ENCODE measurements around the gene CISH. TPM values are rescaled to one million over a fixed set of nuclear protein-coding genes. Genes with fewer than 3 reads are reported as not detected.

The CISH gene
- total RNA-seq, 2 donors from 2014 or later, result 4.1 to 13.3 TPM

DNA sequence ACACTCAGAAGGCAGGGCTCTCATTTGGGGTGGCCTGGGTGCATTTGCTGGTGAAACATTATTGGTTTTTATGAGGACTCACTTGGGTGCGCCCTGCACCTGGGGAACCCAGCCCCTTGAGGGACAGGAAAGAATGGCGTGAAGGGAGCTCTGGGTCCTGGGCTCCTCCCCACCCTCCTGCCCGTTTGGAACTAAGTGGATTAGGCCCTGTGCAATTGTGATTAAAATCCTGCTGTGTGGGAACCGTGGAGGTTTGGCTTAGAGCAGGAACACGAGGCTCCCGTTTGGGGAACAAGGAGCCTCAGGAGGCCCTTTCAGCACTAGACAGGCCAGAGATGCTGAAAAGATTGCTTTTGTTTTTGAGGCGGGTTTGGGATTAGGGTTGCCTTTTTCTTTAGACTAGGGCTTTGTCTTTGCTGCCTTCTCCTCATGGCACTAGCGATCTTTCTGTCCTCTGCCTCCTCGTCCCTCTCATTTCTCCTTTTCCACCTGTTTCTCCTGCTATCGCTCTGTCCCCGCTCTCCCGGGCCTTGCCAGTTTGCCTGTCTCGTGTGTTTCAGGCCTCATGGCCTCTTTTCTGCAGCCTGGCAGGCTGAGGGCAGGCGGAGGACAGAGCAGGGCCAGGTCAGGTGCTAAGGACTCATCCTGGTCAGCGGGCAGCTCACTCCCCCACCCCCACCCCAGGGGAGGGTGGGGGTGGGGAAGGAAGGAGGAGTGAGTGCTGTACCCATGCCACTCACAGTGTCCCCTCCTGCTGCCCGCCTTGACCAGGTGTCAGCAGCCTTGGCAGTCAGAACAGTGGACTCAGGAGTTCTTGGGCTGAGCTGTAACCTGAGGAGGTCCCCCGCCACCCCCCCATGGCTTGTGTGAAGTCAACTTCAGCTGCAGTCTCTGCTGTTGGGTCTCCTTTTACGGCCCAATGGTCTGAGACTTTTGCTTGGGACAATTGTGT is 13.9 kb upstream of the CISH start:
- no peaks in the 10 kb centered on the region for H3K27me3 ChIP-seq (replicated peaks; ENCODE audit: insufficient read depth)
- TF ChIP-seq, protein P1, sequence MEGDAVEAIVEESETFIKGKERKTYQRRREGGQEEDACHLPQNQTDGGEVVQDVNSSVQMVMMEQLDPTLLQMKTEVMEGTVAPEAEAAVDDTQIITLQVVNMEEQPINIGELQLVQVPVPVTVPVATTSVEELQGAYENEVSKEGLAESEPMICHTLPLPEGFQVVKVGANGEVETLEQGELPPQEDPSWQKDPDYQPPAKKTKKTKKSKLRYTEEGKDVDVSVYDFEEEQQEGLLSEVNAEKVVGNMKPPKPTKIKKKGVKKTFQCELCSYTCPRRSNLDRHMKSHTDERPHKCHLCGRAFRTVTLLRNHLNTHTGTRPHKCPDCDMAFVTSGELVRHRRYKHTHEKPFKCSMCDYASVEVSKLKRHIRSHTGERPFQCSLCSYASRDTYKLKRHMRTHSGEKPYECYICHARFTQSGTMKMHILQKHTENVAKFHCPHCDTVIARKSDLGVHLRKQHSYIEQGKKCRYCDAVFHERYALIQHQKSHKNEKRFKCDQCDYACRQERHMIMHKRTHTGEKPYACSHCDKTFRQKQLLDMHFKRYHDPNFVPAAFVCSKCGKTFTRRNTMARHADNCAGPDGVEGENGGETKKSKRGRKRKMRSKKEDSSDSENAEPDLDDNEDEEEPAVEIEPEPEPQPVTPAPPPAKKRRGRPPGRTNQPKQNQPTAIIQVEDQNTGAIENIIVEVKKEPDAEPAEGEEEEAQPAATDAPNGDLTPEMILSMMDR (IDR thresholded peaks at IDR 0.05), result no peak
- ATAC-seq (ENCODE audit: insufficient number of reproducible peaks, low FRiP score, low read depth), result no peak
- H3K4me1 ChIP-seq (ENCODE audit: control insufficient read depth in 1 of 2, low read depth in 2 of 2), result peaks cover 0 to 15% of the 10 kb centered on the region in 2 donors
- no peaks in the 10 kb centered on the region for H3K36me3 ChIP-seq
- no peak for DNase-seq (ENCODE audit: low spot score)
- no peak overlapping the region for H3K4me3 ChIP-seq
- H3K9me3 ChIP-seq, result no peaks in the 10 kb centered on the region
- H3K27ac ChIP-seq, result no peak overlapping the region

DNA sequence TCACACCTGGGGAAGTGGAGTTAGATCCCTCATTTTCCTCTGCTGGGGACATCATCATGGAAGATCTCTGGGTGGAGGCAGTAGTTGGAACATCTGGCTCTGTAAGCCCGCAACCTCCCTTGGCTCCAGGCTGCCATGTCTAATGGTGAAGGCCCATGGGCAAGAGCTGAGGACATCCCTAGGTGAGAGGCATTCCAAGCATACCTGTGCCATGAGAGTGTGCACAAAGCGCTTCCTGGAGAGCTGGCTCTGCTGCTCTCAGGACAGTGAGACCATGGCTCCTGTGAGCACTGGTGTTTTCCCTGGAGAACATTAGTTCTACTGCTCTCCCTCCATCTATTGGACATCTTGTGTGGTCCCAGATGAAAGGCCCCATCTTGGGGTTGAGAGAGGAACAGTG is 13.1 kb upstream of the CISH start:
- TF ChIP-seq, protein P1 (IDR thresholded peaks at IDR 0.05), result no peak
- no peak overlapping the region for H3K4me3 ChIP-seq
- peaks cover 0 to 23% of the 10 kb centered on the region in 2 donors for H3K4me1 ChIP-seq (ENCODE audit: control insufficient read depth in 1 of 2, low read depth in 2 of 2)
- ATAC-seq (ENCODE audit: insufficient number of reproducible peaks, low FRiP score, low read depth) (no peak), DNase-seq (ENCODE audit: low spot score) (no peak)
- H3K36me3 ChIP-seq, result no peaks in the 10 kb centered on the region
- no peak overlapping the region for H3K27ac ChIP-seq
- no peaks in the 10 kb centered on the region for H3K9me3 ChIP-seq
- H3K27me3 ChIP-seq (replicated peaks; ENCODE audit: insufficient read depth), result no peaks in the 10 kb centered on the region

DNA sequence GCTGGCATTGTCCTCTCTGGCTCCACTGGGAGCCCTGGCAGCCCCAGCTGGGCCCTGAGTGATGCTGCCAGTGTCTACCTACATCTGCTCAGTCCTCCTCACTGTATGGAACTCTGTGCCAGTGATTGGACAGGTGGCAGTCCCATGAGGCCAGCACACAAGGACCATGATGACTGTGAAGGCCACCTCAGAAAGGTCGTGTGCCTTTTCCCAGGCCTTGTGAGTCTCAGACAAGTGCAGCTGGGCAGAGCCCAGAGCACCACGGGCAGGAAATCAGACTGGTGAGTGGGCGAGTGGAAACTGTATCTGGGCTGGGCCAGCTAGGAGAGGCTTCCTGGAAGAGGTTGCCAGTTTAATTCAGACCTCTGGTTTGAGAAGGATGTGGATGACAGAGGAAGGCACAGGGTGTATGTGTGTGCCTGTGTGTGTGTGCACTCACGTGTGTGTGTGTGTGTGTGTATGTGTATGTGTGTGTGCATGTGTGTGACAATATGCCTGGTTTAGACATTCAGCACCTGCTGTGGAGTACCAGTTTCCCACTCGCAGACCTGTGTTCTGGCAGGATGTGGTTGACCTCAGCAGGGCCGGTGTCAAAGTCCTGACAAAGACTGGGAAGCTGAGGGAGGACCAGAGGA is 12.4 kb upstream of the CISH start:
- ATAC-seq (ENCODE audit: insufficient number of reproducible peaks, low FRiP score, low read depth) (no peak), DNase-seq (ENCODE audit: low spot score) (no peak)
- Histone ChIP-seq H3K27ac (no peak overlapping the region), H3K27me3 (replicated peaks; ENCODE audit: insufficient read depth) (no peaks in the 10 kb centered on the region), H3K9me3 (no peaks in the 10 kb centered on the region), H3K36me3 (no peaks in the 10 kb centered on the region), H3K4me3 (no peak overlapping the region), H3K4me1 (ENCODE audit: control insufficient read depth in 1 of 2, low read depth in 2 of 2) (peaks cover 0 to 30% of the 10 kb centered on the region in 2 donors)
- TF ChIP-seq, protein P1 (IDR thresholded peaks at IDR 0.05), result no peak

DNA sequence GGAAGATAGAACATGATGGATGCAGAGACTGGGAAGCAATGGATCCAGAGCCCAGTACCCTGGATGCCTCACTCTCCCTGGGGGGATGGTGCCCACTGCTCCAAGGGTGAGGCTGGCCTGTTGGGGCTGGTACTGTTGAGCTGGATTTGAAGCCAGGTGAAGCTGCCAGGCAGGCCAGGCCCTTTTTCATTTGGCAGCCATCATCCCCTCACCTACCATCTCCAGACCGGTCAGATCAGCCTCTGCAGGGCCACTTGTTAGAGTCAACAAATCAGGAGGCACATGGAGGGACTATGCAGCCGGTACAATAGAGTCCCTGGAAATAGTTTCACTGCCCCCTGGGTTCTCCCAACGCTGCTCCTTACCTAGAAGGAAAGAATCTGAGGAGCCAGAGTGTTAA is 11.3 kb upstream of the CISH start:
- H3K36me3 ChIP-seq, result no peaks in the 10 kb centered on the region
- H3K9me3 ChIP-seq, result no peaks in the 10 kb centered on the region
- no peak overlapping the region for H3K4me3 ChIP-seq
- no peak overlapping the region for H3K27ac ChIP-seq
- TF ChIP-seq, protein P1 (IDR thresholded peaks at IDR 0.05), result no peak
- no peak for DNase-seq (ENCODE audit: low spot score)
- H3K4me1 ChIP-seq (ENCODE audit: control insufficient read depth in 1 of 2, low read depth in 2 of 2), result peaks cover 3 to 41% of the 10 kb centered on the region in 2 donors
- H3K27me3 ChIP-seq (replicated peaks; ENCODE audit: insufficient read depth), result no peaks in the 10 kb centered on the region
- no peak for ATAC-seq (ENCODE audit: insufficient number of reproducible peaks, low FRiP score, low read depth)

DNA sequence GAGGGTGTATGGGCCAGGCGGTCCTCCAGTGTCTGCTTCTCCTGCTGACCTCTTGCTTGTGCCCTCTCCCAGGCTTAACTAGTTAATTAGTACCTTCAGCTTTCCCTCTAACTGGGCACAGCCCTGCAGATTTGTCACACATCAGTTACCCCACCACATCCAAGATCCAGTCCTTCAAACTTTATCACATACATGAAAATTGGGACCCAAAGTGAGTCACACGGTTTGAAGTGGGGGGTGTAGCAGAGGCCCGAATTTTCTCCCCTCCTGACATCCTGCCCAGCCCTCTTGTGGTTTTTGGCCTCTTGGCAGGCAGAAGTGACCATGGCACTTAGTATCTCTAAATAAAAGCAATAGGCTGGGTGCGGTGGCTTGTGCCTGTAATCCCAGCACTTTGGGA is 9.2 kb upstream of the CISH start:
- Histone ChIP-seq H3K27ac (no peak overlapping the region), H3K27me3 (replicated peaks; ENCODE audit: insufficient read depth) (no peaks in the 10 kb centered on the region), H3K36me3 (no peaks in the 10 kb centered on the region), H3K9me3 (no peaks in the 10 kb centered on the region), H3K4me1 (ENCODE audit: control insufficient read depth in 1 of 2, low read depth in 2 of 2) (peaks cover 3 to 46% of the 10 kb centered on the region in 2 donors), H3K4me3 (no peak overlapping the region)
- ATAC-seq (ENCODE audit: insufficient number of reproducible peaks, low FRiP score, low read depth) (no peak), DNase-seq (ENCODE audit: low spot score) (no peak)
- TF ChIP-seq, protein P1 (IDR thresholded peaks at IDR 0.05), result no peak

All from thoracic aorta (tissue), 2 donors.